Astrocyte (in vitro differentiated cells and primary cell): ENCODE results near the gene RSPH1. TPM values are rescaled to one million over a fixed set of nuclear protein-coding genes. Genes with fewer than 3 reads are reported as not detected.

ENCODE experiments used
- DNase-seq: peaks from one replicate; pipeline ENCODE4 v3.0.0-alpha.2; 2010; ENCODE audit warnings: low read depth
- FAIRE-seq: peaks from 2 replicates; lab custom pipeline; 2011; peaks lifted over from hg19 to GRCh38; lab: Jason Lieb, UNC
- H2AFZ ChIP-seq: 2 replicates; pipeline ENCODE4 v1.6.0; 2012; ENCODE audit warnings: low read depth, low read length, inconsistent platforms
- H3K27ac ChIP-seq: 2 replicates; pipeline ENCODE4 v1.5.1; 2011; ENCODE audit warnings: low read depth, low read length, inconsistent platforms
- H3K27me3 ChIP-seq: 2 replicates; pipeline ENCODE4 v1.6.0; 2011; ENCODE audit warnings: low read length, inconsistent platforms; ENCODE audit not compliant: insufficient read depth
- H3K36me3 ChIP-seq: 2 replicates; pipeline ENCODE4 v1.5.1; 2011; ENCODE audit warnings: low read length, inconsistent platforms; ENCODE audit not compliant: insufficient read depth
- H3K4me1 ChIP-seq: 2 replicates; pipeline ENCODE4 v1.5.1; 2011; ENCODE audit warnings: low read length, inconsistent platforms; ENCODE audit not compliant: insufficient read depth
- H3K4me2 ChIP-seq: 2 replicates; pipeline ENCODE4 v1.6.0; 2012; ENCODE audit warnings: low read length, inconsistent platforms
- H3K4me3 ChIP-seq: 2 replicates; pipeline ENCODE4 v1.5.1; 2011; ENCODE audit warnings: low read depth, mild to moderate bottlenecking, low read length, inconsistent platforms; ENCODE audit not compliant: insufficient read depth
- H3K79me2 ChIP-seq: 2 replicates; pipeline ENCODE4 v1.6.0; 2012; ENCODE audit warnings: mild to moderate bottlenecking, low read length, inconsistent platforms; ENCODE audit not compliant: insufficient read depth
- H3K9ac ChIP-seq: 2 replicates; pipeline ENCODE4 v1.6.0; 2012; ENCODE audit warnings: mild to moderate bottlenecking, low read length, inconsistent platforms
- H3K9me3 ChIP-seq: 2 replicates; pipeline ENCODE4 v1.5.1; 2012; ENCODE audit warnings: low read depth, mild to moderate bottlenecking, low read length, inconsistent platforms; ENCODE audit not compliant: insufficient read depth
- H4K20me1 ChIP-seq: 2 replicates; pipeline ENCODE4 v1.6.0; 2012; ENCODE audit warnings: low read length, inconsistent platforms; ENCODE audit not compliant: insufficient read depth
- H3K27ac Mint-ChIP-seq: one replicate; pipeline ENCODE4 v1.8.0; 2021; ENCODE audit warnings: mild to moderate bottlenecking, mixed read lengths; ENCODE audit not compliant: unreplicated experiment
- H3K27me3 Mint-ChIP-seq: one replicate; pipeline ENCODE4 v1.8.0; 2021; ENCODE audit warnings: low read depth, mixed read lengths; ENCODE audit not compliant: unreplicated experiment
- H3K36me3 Mint-ChIP-seq: one replicate; pipeline ENCODE4 v1.8.0; 2021; ENCODE audit warnings: low read depth, mixed read lengths; ENCODE audit not compliant: unreplicated experiment
- H3K4me1 Mint-ChIP-seq: one replicate; pipeline ENCODE4 v1.8.0; 2021; ENCODE audit warnings: low read depth, mixed read lengths; ENCODE audit not compliant: unreplicated experiment
- H3K4me3 Mint-ChIP-seq: one replicate; pipeline ENCODE4 v1.8.0; 2021; ENCODE audit warnings: mild to moderate bottlenecking, moderate library complexity, mixed read lengths; ENCODE audit not compliant: unreplicated experiment
- H3K9me3 Mint-ChIP-seq: one replicate; pipeline ENCODE4 v1.8.0; 2021; ENCODE audit warnings: mild to moderate bottlenecking, mixed read lengths; ENCODE audit not compliant: unreplicated experiment
- CTCF ChIP-seq: IDR thresholded peaks from 2 replicates; pipeline ENCODE4 v1.5.1; 2011; ENCODE audit warnings: low read depth, mild to moderate bottlenecking, inconsistent platforms, low read length, moderate library complexity; ENCODE audit not compliant: insufficient read depth
- EZH2 ChIP-seq: IDR thresholded peaks from 2 replicates; pipeline ENCODE4 v1.6.1; 2012; ENCODE audit warnings: mild to moderate bottlenecking, low read length, inconsistent platforms; ENCODE audit not compliant: insufficient read depth
- total RNA-seq: library from RNA; stranded (reverse); gene quantifications from 2 replicates; pipeline ENCODE4 v1.2.1, GENCODE V29; 2021

RSPH1 gene
- total RNA-seq, 1 donor from 2014 or later, result 0.43 TPM

- DNase-seq (no peak), FAIRE-seq (no peak)
- Mint-ChIP-seq H3K4me3 (no peak overlapping the region), H3K27ac (no peak overlapping the region), H3K4me1 (no peaks in the 10 kb centered on the region), H3K27me3 (peaks cover 59% of the 10 kb centered on the region), H3K36me3 (no peaks in the 10 kb centered on the region), H3K9me3 (peaks cover 17% of the 10 kb centered on the region)
- TF ChIP-seq CTCF (no peak), EZH2 (no peak)
- Histone ChIP-seq H3K36me3 (no peaks in the 10 kb centered on the region), H3K4me3 (no peak overlapping the region), H2AFZ (no peak overlapping the region), H3K4me1 (no peaks in the 10 kb centered on the region), H3K27ac (no peak overlapping the region), H3K9ac (no peak overlapping the region), H3K27me3 (no peaks in the 10 kb centered on the region), H3K79me2 (no peaks in the 10 kb centered on the region), H4K20me1 (no peaks in the 10 kb centered on the region), H3K9me3 (peaks cover 10% of the 10 kb centered on the region), H3K4me2 (no peak overlapping the region)
Observed at GRCh38 chr21:42432695-42433094, 63.3 kb downstream of the RSPH1 start.

- H3K9me3 Mint-ChIP-seq, result peaks cover 13% of the 10 kb centered on the region
- H3K27me3 Mint-ChIP-seq, result peaks cover 58% of the 10 kb centered on the region
- H3K4me1 Mint-ChIP-seq, result no peaks in the 10 kb centered on the region
- Histone ChIP-seq H3K79me2 (no peaks in the 10 kb centered on the region), H3K9ac (no peak overlapping the region), H3K27ac (no peak overlapping the region), H3K4me1 (no peaks in the 10 kb centered on the region), H3K4me3 (no peak overlapping the region), H3K9me3 (peaks cover 10% of the 10 kb centered on the region), H2AFZ (no peak overlapping the region), H3K27me3 (no peaks in the 10 kb centered on the region), H3K36me3 (no peaks in the 10 kb centered on the region), H3K4me2 (no peak overlapping the region), H4K20me1 (no peaks in the 10 kb centered on the region)
- H3K36me3 Mint-ChIP-seq, result no peaks in the 10 kb centered on the region
- DNase-seq (no peak), FAIRE-seq (no peak)
- H3K4me3 Mint-ChIP-seq, result no peak overlapping the region
- no peak overlapping the region for H3K27ac Mint-ChIP-seq
- TF ChIP-seq EZH2 (no peak), CTCF (no peak)
Observed at GRCh38 chr21:42431196-42431595, 64.8 kb downstream of the RSPH1 start.

GRCh38 chr21:42430521-42430920 is 65.5 kb downstream of the RSPH1 start:
- Mint-ChIP-seq H3K27ac (no peak overlapping the region), H3K9me3 (peaks cover 13% of the 10 kb centered on the region), H3K36me3 (no peaks in the 10 kb centered on the region), H3K27me3 (peaks cover 60% of the 10 kb centered on the region), H3K4me1 (no peaks in the 10 kb centered on the region), H3K4me3 (no peak overlapping the region)
- FAIRE-seq (no peak), DNase-seq (no peak)
- Histone ChIP-seq H4K20me1 (no peaks in the 10 kb centered on the region), H3K79me2 (no peaks in the 10 kb centered on the region), H3K27ac (no peak overlapping the region), H3K4me1 (no peaks in the 10 kb centered on the region), H3K27me3 (no peaks in the 10 kb centered on the region), H2AFZ (no peak overlapping the region), H3K4me2 (no peak overlapping the region), H3K9me3 (peaks cover 10% of the 10 kb centered on the region), H3K4me3 (no peak overlapping the region), H3K36me3 (no peaks in the 10 kb centered on the region), H3K9ac (no peak overlapping the region)
- no peak for TF ChIP-seq CTCF
- TF ChIP-seq EZH2, result no peak
